ENCODE measurements around the gene ZCCHC24. TPM values are rescaled to one million over a fixed set of nuclear protein-coding genes. Genes with fewer than 3 reads are reported as not detected.

The ZCCHC24 gene
- total RNA-seq, 6 experiments from 2014 or later: 33.2 to 40.3 (median 37.5) TPM

DNA sequence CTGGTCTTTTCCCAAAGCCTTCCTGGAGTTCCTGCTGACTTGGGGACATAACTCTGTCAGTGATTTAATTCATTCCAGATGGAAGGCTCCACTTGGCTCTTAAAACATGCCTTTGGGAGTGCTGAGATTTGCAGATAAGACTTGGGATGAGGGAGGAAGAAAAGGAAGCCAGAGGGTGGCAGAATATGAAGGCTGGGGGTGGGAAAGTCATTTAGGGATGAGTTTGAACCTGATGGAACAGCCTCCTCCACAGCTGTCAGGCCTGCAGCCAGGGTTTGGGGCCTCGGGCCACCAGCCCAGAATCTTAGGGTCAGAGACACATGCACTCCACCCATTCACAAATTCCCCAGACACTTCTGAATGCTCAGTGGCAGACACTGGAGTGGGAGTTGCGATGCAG, 38.5 kb upstream of the ZCCHC24 start:
- TF ChIP-seq, protein P1, sequence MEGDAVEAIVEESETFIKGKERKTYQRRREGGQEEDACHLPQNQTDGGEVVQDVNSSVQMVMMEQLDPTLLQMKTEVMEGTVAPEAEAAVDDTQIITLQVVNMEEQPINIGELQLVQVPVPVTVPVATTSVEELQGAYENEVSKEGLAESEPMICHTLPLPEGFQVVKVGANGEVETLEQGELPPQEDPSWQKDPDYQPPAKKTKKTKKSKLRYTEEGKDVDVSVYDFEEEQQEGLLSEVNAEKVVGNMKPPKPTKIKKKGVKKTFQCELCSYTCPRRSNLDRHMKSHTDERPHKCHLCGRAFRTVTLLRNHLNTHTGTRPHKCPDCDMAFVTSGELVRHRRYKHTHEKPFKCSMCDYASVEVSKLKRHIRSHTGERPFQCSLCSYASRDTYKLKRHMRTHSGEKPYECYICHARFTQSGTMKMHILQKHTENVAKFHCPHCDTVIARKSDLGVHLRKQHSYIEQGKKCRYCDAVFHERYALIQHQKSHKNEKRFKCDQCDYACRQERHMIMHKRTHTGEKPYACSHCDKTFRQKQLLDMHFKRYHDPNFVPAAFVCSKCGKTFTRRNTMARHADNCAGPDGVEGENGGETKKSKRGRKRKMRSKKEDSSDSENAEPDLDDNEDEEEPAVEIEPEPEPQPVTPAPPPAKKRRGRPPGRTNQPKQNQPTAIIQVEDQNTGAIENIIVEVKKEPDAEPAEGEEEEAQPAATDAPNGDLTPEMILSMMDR (IDR thresholded peaks at IDR 0.05): no peak
- Mint-ChIP-seq H3K9me3 (no peaks in the 10 kb centered on the region), H3K4me3 (no peak overlapping the region), H3K27me3 (ENCODE audit: insufficient read depth) (no peaks in the 10 kb centered on the region), H3K36me3 (ENCODE audit: low read depth) (no peaks in the 10 kb centered on the region; the same call in 1 of the 2 replicates), H3K27ac (no peak overlapping the region), H3K4me1 (ENCODE audit: low read depth) (peaks cover 37% of the 10 kb centered on the region)
- peak; percentile 80 for DNase-seq

DNA sequence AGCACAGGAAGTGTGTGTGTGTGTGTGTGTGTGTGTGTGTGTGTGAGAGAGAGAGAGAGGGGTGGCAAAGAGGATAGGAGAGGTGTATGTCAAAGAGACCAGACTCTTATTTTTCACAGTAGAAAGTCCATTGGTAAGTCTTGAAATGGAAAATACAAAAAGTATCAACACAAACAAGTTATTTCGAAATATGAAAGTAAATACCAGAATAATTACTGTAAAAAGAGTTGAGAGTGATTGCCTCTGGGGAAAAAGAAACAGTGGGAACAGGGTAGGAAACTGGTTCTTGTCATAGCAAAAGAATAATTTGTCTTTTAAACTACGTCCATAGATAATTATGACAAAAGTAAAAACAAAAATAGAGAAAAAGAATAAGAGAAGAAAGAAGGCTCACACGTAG, 37.9 kb upstream of the ZCCHC24 start:
- H3K4me3 Mint-ChIP-seq: no peak overlapping the region
- no peaks in the 10 kb centered on the region for H3K9me3 Mint-ChIP-seq
- no peak for DNase-seq
- H3K27me3 Mint-ChIP-seq (ENCODE audit: insufficient read depth): no peaks in the 10 kb centered on the region
- TF ChIP-seq, protein P1 (IDR thresholded peaks at IDR 0.05): no peak
- peaks cover 31% of the 10 kb centered on the region for H3K4me1 Mint-ChIP-seq (ENCODE audit: low read depth)
- no peaks in the 10 kb centered on the region; the same call in 1 of the 2 replicates for H3K36me3 Mint-ChIP-seq (ENCODE audit: low read depth)
- no peak overlapping the region for H3K27ac Mint-ChIP-seq

DNA sequence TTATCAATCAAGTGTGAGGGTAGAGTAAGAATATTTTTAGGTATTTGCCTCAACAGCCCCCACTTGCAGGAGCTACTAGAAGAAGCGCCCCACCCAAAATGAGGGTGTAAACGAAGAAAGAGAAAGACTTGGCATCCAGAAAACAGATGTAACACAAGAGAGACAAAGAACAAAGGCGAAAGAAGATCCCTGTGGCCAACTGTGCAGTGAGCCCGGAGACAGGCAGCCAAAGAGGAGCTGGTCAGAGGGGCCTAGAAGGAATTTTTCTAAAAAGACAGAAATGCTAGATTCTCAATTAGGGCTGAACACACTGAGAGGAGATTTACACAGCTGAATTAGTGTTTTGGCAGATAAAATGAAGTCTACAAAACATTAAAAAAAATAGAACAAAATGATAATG, 37.3 kb upstream of the ZCCHC24 start:
- Mint-ChIP-seq H3K27me3 (ENCODE audit: insufficient read depth) (no peaks in the 10 kb centered on the region), H3K36me3 (ENCODE audit: low read depth) (no peaks in the 10 kb centered on the region; the same call in 1 of the 2 replicates), H3K27ac (no peak overlapping the region), H3K9me3 (no peaks in the 10 kb centered on the region), H3K4me1 (ENCODE audit: low read depth) (peaks cover 25% of the 10 kb centered on the region), H3K4me3 (no peak overlapping the region)
- no peak for DNase-seq
- TF ChIP-seq, protein P1 (IDR thresholded peaks at IDR 0.05): no peak

DNA sequence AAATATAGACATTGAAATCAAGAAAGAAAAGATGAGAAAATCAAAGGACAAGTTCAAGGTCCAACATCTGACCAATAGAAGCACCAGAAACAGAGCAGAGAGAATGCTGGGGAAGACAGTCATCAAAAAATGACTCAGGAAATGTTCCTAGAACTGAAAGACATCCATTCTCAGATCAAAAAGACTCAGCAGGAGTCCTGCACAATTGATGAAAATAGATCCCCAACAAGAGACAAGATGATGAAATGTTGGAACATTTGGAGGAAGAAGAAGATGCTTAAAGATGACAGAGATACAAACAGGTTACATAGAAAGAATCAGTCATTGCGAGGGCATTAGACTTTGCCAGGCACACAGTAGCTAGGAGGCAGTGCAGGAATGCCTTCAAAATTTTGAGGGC, 36.9 kb upstream of the ZCCHC24 start:
- TF ChIP-seq, protein P1 (IDR thresholded peaks at IDR 0.05): no peak
- DNase-seq: no peak
- H3K4me3 Mint-ChIP-seq: no peak overlapping the region

DNA sequence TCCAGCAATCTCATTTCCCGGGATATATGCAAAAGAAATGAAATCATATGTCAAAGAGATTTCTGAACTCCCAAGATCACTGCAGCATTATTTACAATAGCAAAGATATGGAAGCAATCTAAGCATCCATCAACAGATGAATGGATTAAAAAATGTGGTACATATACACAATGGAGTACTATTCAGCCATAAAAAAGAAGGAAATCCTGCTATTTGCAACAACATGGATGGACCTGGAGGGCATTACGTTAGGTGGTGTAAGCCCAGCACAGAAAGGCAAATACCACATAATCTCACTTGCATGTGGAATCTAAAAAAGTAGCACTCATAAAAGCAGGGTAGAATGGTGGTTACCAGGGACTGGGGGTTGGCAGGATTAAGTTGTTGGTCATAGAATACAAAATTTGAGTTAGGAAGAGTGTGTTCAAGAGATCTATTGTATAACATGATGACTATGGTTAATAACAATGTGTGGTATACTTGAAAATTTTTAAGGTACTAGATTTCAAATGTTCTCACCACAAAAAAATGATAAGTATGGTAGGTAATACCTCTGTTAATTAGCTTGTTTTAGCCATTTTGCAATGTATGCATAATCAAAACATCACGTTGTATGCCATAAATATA, 34.0 kb upstream of the ZCCHC24 start:
- H3K36me3 Mint-ChIP-seq (ENCODE audit: low read depth): no peaks in the 10 kb centered on the region; the same call in 1 of the 2 replicates
- no peaks in the 10 kb centered on the region for H3K27me3 Mint-ChIP-seq (ENCODE audit: insufficient read depth)
- peaks cover 12% of the 10 kb centered on the region for H3K4me1 Mint-ChIP-seq (ENCODE audit: low read depth)
- no peak overlapping the region for H3K4me3 Mint-ChIP-seq
- no peak for DNase-seq
- TF ChIP-seq, protein P1 (IDR thresholded peaks at IDR 0.05): no peak
- no peaks in the 10 kb centered on the region for H3K9me3 Mint-ChIP-seq
- H3K27ac Mint-ChIP-seq: no peak overlapping the region

More for the DNA sequence above, 36.9 kb upstream of the ZCCHC24 start:
- no peaks in the 10 kb centered on the region for H3K9me3 Mint-ChIP-seq
- H3K36me3 Mint-ChIP-seq (ENCODE audit: low read depth): no peaks in the 10 kb centered on the region; the same call in 1 of the 2 replicates
- peaks cover 21% of the 10 kb centered on the region for H3K4me1 Mint-ChIP-seq (ENCODE audit: low read depth)
- H3K27me3 Mint-ChIP-seq (ENCODE audit: insufficient read depth): no peaks in the 10 kb centered on the region
- H3K27ac Mint-ChIP-seq: no peak overlapping the region

Data from HFFc6 (cell line).